Measurements from ENCODE around the gene NCOA5.

NCOA5 gene

DNA sequence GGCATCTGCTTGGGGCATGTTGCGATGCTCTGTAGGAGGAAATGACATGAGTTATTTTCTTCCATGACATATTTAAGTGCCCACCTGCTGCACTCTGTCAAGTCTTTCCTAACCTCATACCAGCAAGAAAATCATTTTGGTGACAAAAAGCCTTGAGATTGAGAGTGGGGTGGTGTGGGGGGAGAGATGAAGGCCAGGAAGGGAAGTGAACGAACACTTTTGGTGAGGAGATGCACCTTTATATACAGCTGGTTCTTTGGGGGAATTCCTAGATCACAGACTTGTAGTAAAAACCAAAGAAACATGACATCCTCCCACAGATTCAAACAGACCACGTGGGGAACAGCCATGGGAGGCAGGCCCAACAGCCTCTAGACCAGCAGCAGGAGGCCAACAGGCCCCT lies 26.1 kb downstream of the NCOA5 start:
- 92 to 96% methylated on average over 3 of the region's 3 CpGs for WGBS, 2 experiments
- Histone ChIP-seq H3K36me3 (ENCODE audit: control insufficient read depth, insufficient read depth, low read length) (peaks cover 70% of the 10 kb centered on the region), H3K9me3 (ENCODE audit: control insufficient read depth, low read length) (no peaks in the 10 kb centered on the region), H3K27me3 (ENCODE audit: control insufficient read depth, insufficient read depth, low read length, poor library complexity, severe bottlenecking) (peaks cover 14% of the 10 kb centered on the region), H3K27ac (ENCODE audit: insufficient read depth, low read depth, low read length, poor library complexity, severe bottlenecking) (no peak overlapping the region), H3K4me3 (ENCODE audit: insufficient read depth, low read depth, low read length) (no peak overlapping the region), H3K4me1 (ENCODE audit: control insufficient read depth, insufficient read depth, low read length) (no peaks in the 10 kb centered on the region)

DNA sequence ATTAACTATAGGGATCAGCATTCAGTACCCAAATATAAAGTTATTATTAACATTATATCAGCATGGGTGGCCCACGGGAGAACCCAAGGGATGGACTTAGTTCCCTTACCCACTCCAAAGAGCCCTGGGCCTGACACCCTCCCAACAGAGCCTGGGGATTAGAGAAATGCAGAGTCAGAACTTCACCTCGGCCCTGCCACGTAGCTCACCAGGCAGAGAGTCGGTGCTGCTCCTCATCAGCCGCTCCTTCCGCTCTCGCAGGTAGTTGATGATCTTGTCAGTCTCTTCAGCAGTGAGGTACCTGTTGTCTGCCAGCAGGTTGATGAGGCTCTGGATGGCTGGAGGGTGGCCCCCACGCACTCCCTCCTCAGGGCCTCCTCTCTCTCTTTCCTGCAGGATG lies 26.6 kb downstream of the NCOA5 start:
- no peak overlapping the region for H3K27ac ChIP-seq (ENCODE audit: insufficient read depth, low read depth, low read length, poor library complexity, severe bottlenecking)
- peaks cover 66% of the 10 kb centered on the region for H3K36me3 ChIP-seq (ENCODE audit: control insufficient read depth, insufficient read depth, low read length)
- WGBS, 2 experiments, result 94 to 95% methylated on average over 8 of the region's 8 CpGs
- no peaks in the 10 kb centered on the region for H3K4me1 ChIP-seq (ENCODE audit: control insufficient read depth, insufficient read depth, low read length)
- H3K9me3 ChIP-seq (ENCODE audit: control insufficient read depth, low read length), result no peaks in the 10 kb centered on the region
- peaks cover 19% of the 10 kb centered on the region for H3K27me3 ChIP-seq (ENCODE audit: control insufficient read depth, insufficient read depth, low read length, poor library complexity, severe bottlenecking)
- no peak overlapping the region for H3K4me3 ChIP-seq (ENCODE audit: insufficient read depth, low read depth, low read length)

GRCh38 chr20:46062621-46063020 lies 27.1 kb downstream of the NCOA5 start:
- H3K36me3 ChIP-seq (ENCODE audit: control insufficient read depth, insufficient read depth, low read length), result peaks cover 61% of the 10 kb centered on the region
- H3K4me3 ChIP-seq (ENCODE audit: insufficient read depth, low read depth, low read length), result no peak overlapping the region
- no peaks in the 10 kb centered on the region for H3K9me3 ChIP-seq (ENCODE audit: control insufficient read depth, low read length)
- 95 to 96% methylated on average over 12 of the region's 12 CpGs for WGBS, 2 experiments
- H3K27me3 ChIP-seq (ENCODE audit: control insufficient read depth, insufficient read depth, low read length, poor library complexity, severe bottlenecking), result peaks cover 24% of the 10 kb centered on the region
- H3K4me1 ChIP-seq (ENCODE audit: control insufficient read depth, insufficient read depth, low read length), result peaks cover 4% of the 10 kb centered on the region
- H3K27ac ChIP-seq (ENCODE audit: insufficient read depth, low read depth, low read length, poor library complexity, severe bottlenecking), result no peak overlapping the region

DNA sequence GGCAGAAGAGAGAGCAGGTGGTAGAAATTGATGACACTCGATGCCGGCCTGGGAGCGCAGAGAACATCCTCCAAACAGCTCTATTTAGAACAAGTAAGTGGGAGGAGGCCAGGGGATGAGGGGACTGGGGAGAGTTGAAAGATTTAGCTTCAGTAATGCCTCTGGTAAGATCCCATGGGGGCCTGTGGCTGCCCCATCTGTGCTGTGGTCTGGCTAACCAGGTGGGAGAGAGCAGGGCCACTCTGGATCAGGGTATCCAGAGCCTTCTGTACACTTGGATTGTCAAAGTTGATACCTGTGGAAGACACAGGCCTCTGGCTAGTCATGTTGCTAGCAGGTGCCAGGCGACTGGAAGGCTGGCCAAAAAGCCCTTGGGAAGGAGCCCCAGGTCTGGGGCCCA lies 27.6 kb downstream of the NCOA5 start:
- H3K36me3 ChIP-seq (ENCODE audit: control insufficient read depth, insufficient read depth, low read length), result peaks cover 61% of the 10 kb centered on the region
- no peak overlapping the region for H3K27ac ChIP-seq (ENCODE audit: insufficient read depth, low read depth, low read length, poor library complexity, severe bottlenecking)
- H3K27me3 ChIP-seq (ENCODE audit: control insufficient read depth, insufficient read depth, low read length, poor library complexity, severe bottlenecking), result peaks cover 29% of the 10 kb centered on the region
- no peak overlapping the region for H3K4me3 ChIP-seq (ENCODE audit: insufficient read depth, low read depth, low read length)
- 89 to 96% methylated on average over 4 of the region's 4 CpGs for WGBS, 2 experiments
- no peaks in the 10 kb centered on the region for H3K9me3 ChIP-seq (ENCODE audit: control insufficient read depth, low read length)
- H3K4me1 ChIP-seq (ENCODE audit: control insufficient read depth, insufficient read depth, low read length), result peaks cover 4% of the 10 kb centered on the region

- Histone ChIP-seq H3K4me1 (ENCODE audit: control insufficient read depth, insufficient read depth, low read length) (peaks cover 4% of the 10 kb centered on the region), H3K4me3 (ENCODE audit: insufficient read depth, low read depth, low read length) (no peak overlapping the region), H3K27ac (ENCODE audit: insufficient read depth, low read depth, low read length, poor library complexity, severe bottlenecking) (no peak overlapping the region), H3K9me3 (ENCODE audit: control insufficient read depth, low read length) (no peaks in the 10 kb centered on the region), H3K27me3 (ENCODE audit: control insufficient read depth, insufficient read depth, low read length, poor library complexity, severe bottlenecking) (peaks cover 41% of the 10 kb centered on the region), H3K36me3 (ENCODE audit: control insufficient read depth, insufficient read depth, low read length) (peaks cover 50% of the 10 kb centered on the region)
- WGBS, 2 experiments, result 93 to 94% methylated on average over 4 of the region's 4 CpGs
These were observed 28.8 kb downstream of the NCOA5 start for GRCh38 chr20:46060975-46061374.

DNA sequence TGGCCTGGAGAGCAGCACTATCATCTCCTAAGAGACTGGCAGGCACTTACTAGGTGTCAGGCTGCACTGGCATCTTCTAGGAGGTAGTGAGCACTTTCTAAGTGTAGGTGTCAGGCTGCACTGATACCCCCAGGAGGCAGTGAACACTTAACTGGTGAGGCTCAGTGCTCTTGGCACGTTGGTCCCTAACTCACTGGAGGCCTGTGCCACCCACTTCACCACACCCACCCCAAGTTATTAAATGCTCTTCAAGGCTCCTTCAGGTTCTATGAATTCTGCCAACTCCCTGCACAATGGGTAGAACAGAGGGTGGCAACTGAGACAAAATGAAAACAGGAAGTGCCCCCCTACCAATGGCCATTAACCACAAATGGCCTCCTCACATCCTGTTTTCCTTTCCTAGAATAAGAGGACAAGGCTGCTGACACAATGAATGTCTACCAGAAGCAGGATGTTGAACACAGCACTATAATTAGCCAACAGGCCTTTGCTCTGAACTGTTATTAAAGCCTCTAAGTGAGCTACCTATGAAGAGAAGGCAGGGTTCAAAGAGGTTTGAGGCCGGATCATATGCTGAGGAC lies 29.4 kb downstream of the NCOA5 start:
- Histone ChIP-seq H3K27ac (ENCODE audit: insufficient read depth, low read depth, low read length, poor library complexity, severe bottlenecking) (no peak overlapping the region), H3K36me3 (ENCODE audit: control insufficient read depth, insufficient read depth, low read length) (peaks cover 44% of the 10 kb centered on the region), H3K27me3 (ENCODE audit: control insufficient read depth, insufficient read depth, low read length, poor library complexity, severe bottlenecking) (peaks cover 46% of the 10 kb centered on the region), H3K4me3 (ENCODE audit: insufficient read depth, low read depth, low read length) (no peak overlapping the region), H3K4me1 (ENCODE audit: control insufficient read depth, insufficient read depth, low read length) (peaks cover 4% of the 10 kb centered on the region), H3K9me3 (ENCODE audit: control insufficient read depth, low read length) (no peaks in the 10 kb centered on the region)
- 89 to 100% methylated on average over 2 of the region's 2 CpGs for WGBS, 2 experiments

DNA sequence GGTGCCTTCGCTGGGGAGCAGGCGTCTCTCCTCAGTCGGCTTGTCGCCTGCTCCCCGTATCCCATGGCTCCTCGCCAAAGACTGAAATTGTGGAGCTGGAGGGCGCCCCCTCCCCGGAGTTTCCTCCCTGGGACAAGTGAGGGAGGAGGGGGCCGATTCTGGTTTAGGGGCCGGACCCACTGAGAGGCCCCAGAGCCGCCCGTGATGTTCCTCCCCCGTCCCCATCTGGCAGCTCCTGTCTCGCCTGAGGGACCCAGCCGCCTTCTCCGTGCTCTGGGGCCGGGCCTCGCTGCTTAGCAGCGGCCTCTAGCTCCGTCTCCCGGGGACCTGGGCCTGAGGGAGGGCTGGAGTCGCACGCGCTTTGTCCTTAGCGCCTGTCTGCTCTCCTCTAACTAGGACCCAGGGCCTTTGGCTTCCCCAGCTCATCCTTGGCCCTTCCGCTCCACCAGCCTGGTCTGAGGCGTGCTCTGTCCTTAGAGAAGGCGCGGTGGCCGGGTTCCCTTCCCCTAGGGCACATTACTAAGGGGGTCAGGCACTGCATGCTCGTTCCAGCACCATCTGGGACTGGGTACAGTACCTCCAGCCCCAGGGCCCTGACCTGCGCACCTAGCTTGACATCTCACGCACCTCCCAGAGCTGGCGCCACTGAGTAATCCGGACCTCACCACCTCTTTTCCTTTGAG lies 31.0 kb downstream of the NCOA5 start:
- no peaks in the 10 kb centered on the region for H3K9me3 ChIP-seq (ENCODE audit: control insufficient read depth, low read length)
- 8 to 12% methylated on average over 35 of the region's 35 CpGs for WGBS, 2 experiments
- peaks cover 60% of the 10 kb centered on the region for H3K27me3 ChIP-seq (ENCODE audit: control insufficient read depth, insufficient read depth, low read length, poor library complexity, severe bottlenecking)
- no peak overlapping the region for H3K4me3 ChIP-seq (ENCODE audit: insufficient read depth, low read depth, low read length)
- no peak overlapping the region for H3K27ac ChIP-seq (ENCODE audit: insufficient read depth, low read depth, low read length, poor library complexity, severe bottlenecking)
- peaks cover 4% of the 10 kb centered on the region for H3K4me1 ChIP-seq (ENCODE audit: control insufficient read depth, insufficient read depth, low read length)
- peaks cover 29% of the 10 kb centered on the region for H3K36me3 ChIP-seq (ENCODE audit: control insufficient read depth, insufficient read depth, low read length)

- Histone ChIP-seq H3K4me3 (ENCODE audit: insufficient read depth, low read depth, low read length) (no peak overlapping the region), H3K9me3 (ENCODE audit: control insufficient read depth, low read length) (no peaks in the 10 kb centered on the region), H3K36me3 (ENCODE audit: control insufficient read depth, insufficient read depth, low read length) (peaks cover 22% of the 10 kb centered on the region), H3K27me3 (ENCODE audit: control insufficient read depth, insufficient read depth, low read length, poor library complexity, severe bottlenecking) (peaks cover 60% of the 10 kb centered on the region), H3K27ac (ENCODE audit: insufficient read depth, low read depth, low read length, poor library complexity, severe bottlenecking) (no peak overlapping the region), H3K4me1 (ENCODE audit: control insufficient read depth, insufficient read depth, low read length) (peaks cover 4% of the 10 kb centered on the region)
- 4 to 6% methylated on average over 66 of the region's 66 CpGs for WGBS, 2 experiments
These were observed 31.7 kb downstream of the NCOA5 start for GRCh38 chr20:46057856-46058598.

- Histone ChIP-seq H3K4me3 (ENCODE audit: insufficient read depth, low read depth, low read length) (no peak overlapping the region), H3K4me1 (ENCODE audit: control insufficient read depth, insufficient read depth, low read length) (peaks cover 4% of the 10 kb centered on the region), H3K9me3 (ENCODE audit: control insufficient read depth, low read length) (no peaks in the 10 kb centered on the region), H3K36me3 (ENCODE audit: control insufficient read depth, insufficient read depth, low read length) (peaks cover 15% of the 10 kb centered on the region), H3K27me3 (ENCODE audit: control insufficient read depth, insufficient read depth, low read length, poor library complexity, severe bottlenecking) (peaks cover 67% of the 10 kb centered on the region), H3K27ac (ENCODE audit: insufficient read depth, low read depth, low read length, poor library complexity, severe bottlenecking) (no peak overlapping the region)
- WGBS, 2 experiments, result 18 to 21% methylated on average over 65 of the region's 65 CpGs
These were observed 32.5 kb downstream of the NCOA5 start for GRCh38 chr20:46056970-46057855.

All from ectodermal cell (in vitro differentiated cells).